ENCODE data around the gene ANK2. TPM values are rescaled to one million over a fixed set of nuclear protein-coding genes. Genes with fewer than 3 reads are reported as not detected.

ANK2 gene
- 13.9 and 24.0 TPM in 2 replicates for total RNA-seq

GRCh38 chr4:113049421-113050370 lies at the start of gene ANK2:
ANK2 (plus strand) TSS chr4:113049653; CDS start chr4:113049729, 76 bp downstream.

